GM18870 (cell line): Measurements from ENCODE around the gene ALG1L2.
"Not testable (repeated sequence)": the region's sequence is repeated elsewhere in the genome, so short reads cannot be mapped to it uniquely, and the experiment has no call there.

ENCODE experiments used
- ATAC-seq: cut with Tn5 transposase; IDR thresholded peaks from one replicate; pipeline ENCODE4 v1.9.1; 2021; ENCODE audit warnings: moderate library complexity; ENCODE audit not compliant: unreplicated experiment

ALG1L2 gene

GRCh38 chr3:130122891-130123775 lies 41.5 kb downstream of the ALG1L2 start:
- not testable (repeated sequence) for ATAC-seq

DNA sequence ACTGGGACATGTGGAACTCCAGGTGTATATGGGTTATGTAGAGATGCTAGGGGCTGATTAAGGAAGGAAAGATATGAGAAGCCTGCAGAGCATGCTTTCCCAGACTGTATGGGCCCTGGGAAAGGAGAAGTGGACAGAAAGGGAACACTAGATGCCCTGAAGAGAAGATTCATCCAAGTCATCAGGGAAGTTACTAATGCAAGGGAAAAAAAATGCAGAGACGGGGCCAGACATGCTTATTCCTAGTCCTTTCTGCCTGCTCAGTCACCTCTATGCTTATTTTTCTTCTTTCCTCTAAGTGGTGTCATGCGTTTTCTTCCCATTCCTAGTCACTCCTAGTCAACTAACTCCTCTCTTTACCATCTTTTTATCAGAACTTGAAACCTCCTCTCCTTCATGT lies 43.8 kb downstream of the ALG1L2 start:
- not testable (repeated sequence) for ATAC-seq

DNA sequence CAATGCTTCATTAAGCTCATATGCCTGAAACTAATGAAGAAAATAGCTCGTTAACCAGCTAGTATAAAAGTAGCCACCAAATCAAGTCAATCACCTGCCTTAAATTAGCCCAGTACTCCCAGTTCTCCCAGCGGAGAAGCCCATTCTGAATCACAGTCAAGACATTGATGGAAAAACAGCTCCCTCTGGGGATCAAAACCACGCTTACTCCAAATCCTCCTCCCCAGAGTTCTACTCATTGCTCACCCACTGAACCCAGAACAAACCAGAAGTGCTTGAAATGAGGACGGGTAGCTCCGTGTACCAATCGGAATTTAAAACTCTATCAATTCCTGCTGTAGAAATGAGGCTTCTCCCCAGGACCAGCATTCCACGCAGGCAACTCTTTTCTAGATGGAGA lies 54.7 kb downstream of the ALG1L2 start:
- ATAC-seq: not testable (repeated sequence)

- ATAC-seq: not testable (repeated sequence)
Measured at GRCh38 chr3:130137685-130138084, 56.1 kb downstream of the ALG1L2 start.

- not testable (repeated sequence) for ATAC-seq
Measured at GRCh38 chr3:130138992-130139391, 57.4 kb downstream of the ALG1L2 start.

GRCh38 chr3:130140756-130141155 lies 59.1 kb downstream of the ALG1L2 start:
- not testable (repeated sequence) for ATAC-seq

GRCh38 chr3:130143648-130144327 lies 62.2 kb downstream of the ALG1L2 start:
- ATAC-seq: not testable (repeated sequence)

- not testable (repeated sequence) for ATAC-seq
Measured at GRCh38 chr3:130144328-130144650, 62.7 kb downstream of the ALG1L2 start.

GRCh38 chr3:130145456-130145855 lies 63.8 kb downstream of the ALG1L2 start:
- ATAC-seq: not testable (repeated sequence)

DNA sequence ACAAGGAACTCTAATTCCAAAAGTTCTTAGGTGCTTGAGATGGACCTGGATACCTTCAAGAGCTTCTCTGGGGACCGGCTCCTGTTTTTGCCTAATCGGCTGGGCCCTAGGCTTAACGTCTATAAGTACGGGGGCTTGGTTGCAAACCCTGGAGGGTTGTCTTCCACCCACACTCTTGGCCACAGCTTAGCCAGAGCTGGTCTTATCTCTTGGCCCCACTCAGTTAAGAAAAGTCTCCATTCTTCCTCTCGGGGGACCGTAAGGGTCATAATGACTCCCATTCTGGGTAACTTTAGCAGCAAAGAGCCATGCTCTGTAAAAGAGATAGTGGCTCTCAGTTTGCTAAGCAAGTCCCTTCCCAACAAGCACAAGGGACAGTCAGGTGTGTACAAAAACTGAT lies 64.8 kb downstream of the ALG1L2 start:
- not testable (repeated sequence) for ATAC-seq
